ENCODE data around the gene NLRC5.

The NLRC5 gene

DNA sequence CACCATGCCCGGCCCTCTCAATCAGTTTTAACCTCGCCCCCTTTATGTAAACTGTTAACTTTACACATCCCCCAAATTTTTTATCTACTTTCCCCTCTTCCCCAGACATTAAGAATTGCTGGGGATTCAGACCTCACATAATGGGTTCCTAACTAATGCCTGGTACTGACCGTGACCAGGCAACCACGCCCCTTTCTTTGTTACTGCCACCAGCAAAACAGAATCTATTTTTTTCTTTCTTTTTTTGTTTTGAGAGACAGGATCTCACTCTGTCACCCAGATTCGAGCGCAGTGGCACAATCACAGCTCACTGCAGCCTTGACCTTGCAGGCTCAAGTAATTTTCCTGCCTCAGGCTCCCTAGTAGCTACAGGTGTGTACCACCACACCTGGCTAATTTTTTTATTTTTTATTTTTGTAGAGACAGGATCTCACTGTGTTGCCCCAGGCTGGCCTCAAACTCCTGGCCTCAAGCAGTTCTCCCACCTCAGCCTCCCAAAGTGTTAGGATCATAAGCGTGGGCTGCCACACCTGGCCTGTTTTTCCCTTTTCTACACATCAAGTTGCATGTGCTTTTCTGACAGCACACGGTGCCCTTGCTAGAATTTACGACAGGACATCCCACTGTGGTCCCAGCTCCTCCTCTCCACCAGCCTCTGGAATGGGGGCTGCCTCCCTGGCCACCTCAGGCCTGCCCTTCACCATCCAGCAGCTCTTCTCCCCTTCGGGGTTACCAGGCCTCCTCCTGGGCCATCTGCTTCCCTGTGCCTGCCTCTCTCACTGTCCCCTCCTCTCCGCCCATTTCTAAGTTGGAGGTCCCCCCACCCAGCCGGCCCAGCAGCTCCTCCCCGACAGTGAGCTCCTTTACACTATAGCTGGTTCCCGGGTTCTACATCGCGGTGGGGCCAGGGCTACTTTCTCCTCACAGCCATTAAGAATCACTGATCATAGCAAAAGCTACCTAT is 113.8 kb downstream of the NLRC5 start:
- H3K9me3 ChIP-seq (replicated peaks in 1 of 2; ENCODE audit: control insufficient read depth in 2 of 2, insufficient read depth in 1 of 2, low read depth in 1 of 2, low read length in 2 of 2) = no peaks in the 10 kb centered on the region
- no CpG with 5 or more reads among the region's 16 CpGs for WGBS, 2 donors (ENCODE audit: extremely low coverage in 2 of 2, insufficient read length in 2 of 2, insufficient replicate concordance in 1 of 2)
- no peak for DNase-seq (ENCODE audit: low spot score)

GRCh38 chr16:57104706-57105105 is 115.3 kb downstream of the NLRC5 start:
- Histone ChIP-seq H3K4me3 (ENCODE audit: low read length in 2 of 2) (no peak overlapping the region), H3K27ac (replicated peaks; ENCODE audit: low read length) (no peak overlapping the region), H3K4me1 (ENCODE audit: control insufficient read depth in 2 of 2, insufficient read depth in 1 of 2, low read depth in 1 of 2, low read length in 2 of 2) (peaks cover 4 to 12% of the 10 kb centered on the region in 2 donors), H2BK15ac (ENCODE audit: low read length) (no peak overlapping the region), H2BK5ac (ENCODE audit: low read length) (no peak overlapping the region), H3K4me2 (ENCODE audit: insufficient read depth, low read length, poor library complexity, severe bottlenecking) (no peak overlapping the region), H3K18ac (ENCODE audit: low read length) (peak overlapping the region; percentile 70), H2AK5ac (ENCODE audit: low read depth, low read length) (no peak overlapping the region), H3K79me1 (ENCODE audit: low read depth, low read length) (no peaks in the 10 kb centered on the region), H4K91ac (ENCODE audit: low read depth, low read length, poor library complexity) (no peak overlapping the region), H3K36me3 (replicated peaks in 1 of 2; ENCODE audit: control insufficient read depth in 2 of 2, insufficient read depth in 2 of 2, low read length in 2 of 2) (no peaks in the 10 kb centered on the region), H2AFZ (ENCODE audit: low read length) (no peak overlapping the region), H3K9me3 (replicated peaks in 1 of 2; ENCODE audit: control insufficient read depth in 2 of 2, insufficient read depth in 1 of 2, low read depth in 1 of 2, low read length in 2 of 2) (no peaks in the 10 kb centered on the region), H3K23ac (ENCODE audit: low read depth, low read length, poor library complexity) (no peak overlapping the region), H4K8ac (ENCODE audit: low read depth, low read length) (no peak overlapping the region), H3K27me3 (ENCODE audit: control insufficient read depth in 3 of 3, insufficient read depth in 3 of 3, low read depth in 1 of 3, low read length in 3 of 3) (no peaks in the 10 kb centered on the region), H3K14ac (ENCODE audit: low read length) (peak overlapping the region; percentile 11), H3K9ac (ENCODE audit: low read depth, low read length, poor library complexity) (peak overlapping the region; percentile 39), H3K4ac (ENCODE audit: low read length) (no peak overlapping the region), H2BK120ac (ENCODE audit: low read depth, low read length) (no peak overlapping the region), H2BK12ac (ENCODE audit: low read length) (no peak overlapping the region)
- WGBS, 2 donors (ENCODE audit: extremely low coverage in 2 of 2, insufficient read length in 2 of 2, insufficient replicate concordance in 1 of 2) = no CpG with 5 or more reads among the region's 3 CpGs
- DNase-seq (ENCODE audit: low spot score) = no peak

More for the DNA sequence above, 113.8 kb downstream of the NLRC5 start:
- Histone ChIP-seq H2AFZ (ENCODE audit: low read length) (no peak overlapping the region), H3K9ac (ENCODE audit: low read depth, low read length, poor library complexity) (peak overlapping the region; percentile 51), H3K36me3 (replicated peaks in 1 of 2; ENCODE audit: control insufficient read depth in 2 of 2, insufficient read depth in 2 of 2, low read length in 2 of 2) (no peaks in the 10 kb centered on the region), H3K4me1 (ENCODE audit: control insufficient read depth in 2 of 2, insufficient read depth in 1 of 2, low read depth in 1 of 2, low read length in 2 of 2) (peaks cover 4 to 14% of the 10 kb centered on the region in 2 donors), H3K27me3 (ENCODE audit: control insufficient read depth in 3 of 3, insufficient read depth in 3 of 3, low read depth in 1 of 3, low read length in 3 of 3) (no peaks in the 10 kb centered on the region), H4K91ac (ENCODE audit: low read depth, low read length, poor library complexity) (no peak overlapping the region), H4K8ac (ENCODE audit: low read depth, low read length) (no peak overlapping the region), H2AK5ac (ENCODE audit: low read depth, low read length) (no peak overlapping the region), H3K4me3 (ENCODE audit: low read length in 2 of 2) (no peak overlapping the region), H2BK15ac (ENCODE audit: low read length) (peak overlapping the region; percentile 99), H3K18ac (ENCODE audit: low read length) (peak overlapping the region; percentile 74), H3K4ac (ENCODE audit: low read length) (no peak overlapping the region), H2BK120ac (ENCODE audit: low read depth, low read length) (no peak overlapping the region), H2BK12ac (ENCODE audit: low read length) (no peak overlapping the region), H3K4me2 (ENCODE audit: insufficient read depth, low read length, poor library complexity, severe bottlenecking) (no peak overlapping the region), H3K23ac (ENCODE audit: low read depth, low read length, poor library complexity) (peak overlapping the region; percentile 53), H3K79me1 (ENCODE audit: low read depth, low read length) (no peaks in the 10 kb centered on the region), H2BK5ac (ENCODE audit: low read length) (no peak overlapping the region), H3K27ac (replicated peaks; ENCODE audit: low read length) (no peak overlapping the region), H3K14ac (ENCODE audit: low read length) (no peak overlapping the region)

DNA sequence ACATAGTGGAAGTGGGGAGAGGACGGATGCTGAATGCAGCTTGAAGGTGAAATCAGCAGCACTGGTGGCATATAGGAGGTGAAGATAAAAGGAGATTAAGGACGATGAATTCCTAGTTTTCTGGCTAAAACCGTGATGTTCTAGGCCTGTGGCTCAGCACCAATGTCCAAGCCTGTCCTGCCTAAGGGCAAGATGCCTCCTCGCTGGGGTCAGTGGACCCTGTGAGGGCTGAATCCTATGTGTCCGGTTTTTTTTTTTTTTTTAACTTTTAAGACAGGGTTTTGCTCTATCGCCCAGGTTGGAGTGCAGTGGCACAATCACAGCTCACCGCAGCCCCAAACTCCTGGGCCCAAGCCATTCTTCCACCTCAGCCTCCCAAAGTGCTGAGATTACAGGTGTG is 115.8 kb downstream of the NLRC5 start:
- no peak overlapping the region for H2BK15ac ChIP-seq (ENCODE audit: low read length)
- no peak overlapping the region for H2BK12ac ChIP-seq (ENCODE audit: low read length)
- no peaks in the 10 kb centered on the region for H3K36me3 ChIP-seq (replicated peaks in 1 of 2; ENCODE audit: control insufficient read depth in 2 of 2, insufficient read depth in 2 of 2, low read length in 2 of 2)
- peak overlapping the region; percentile 70 for H3K18ac ChIP-seq (ENCODE audit: low read length)
- H3K4me2 ChIP-seq (ENCODE audit: insufficient read depth, low read length, poor library complexity, severe bottlenecking) = no peak overlapping the region
- no peak overlapping the region for H3K4me3 ChIP-seq (ENCODE audit: low read length in 2 of 2)
- DNase-seq (ENCODE audit: low spot score) = no peak
- no peak overlapping the region for H3K23ac ChIP-seq (ENCODE audit: low read depth, low read length, poor library complexity)
- H3K27ac ChIP-seq (replicated peaks; ENCODE audit: low read length) = no peak overlapping the region
- H3K14ac ChIP-seq (ENCODE audit: low read length) = no peak overlapping the region
- no peak overlapping the region for H3K9ac ChIP-seq (ENCODE audit: low read depth, low read length, poor library complexity)
- H3K4ac ChIP-seq (ENCODE audit: low read length) = no peak overlapping the region
- no peak overlapping the region for H2AFZ ChIP-seq (ENCODE audit: low read length)
- no peak overlapping the region for H2BK5ac ChIP-seq (ENCODE audit: low read length)
- no peak overlapping the region for H2BK120ac ChIP-seq (ENCODE audit: low read depth, low read length)
- peaks cover 4 to 12% of the 10 kb centered on the region in 2 donors for H3K4me1 ChIP-seq (ENCODE audit: control insufficient read depth in 2 of 2, insufficient read depth in 1 of 2, low read depth in 1 of 2, low read length in 2 of 2)
- H3K9me3 ChIP-seq (replicated peaks in 1 of 2; ENCODE audit: control insufficient read depth in 2 of 2, insufficient read depth in 1 of 2, low read depth in 1 of 2, low read length in 2 of 2) = no peaks in the 10 kb centered on the region
- H4K8ac ChIP-seq (ENCODE audit: low read depth, low read length) = no peak overlapping the region
- H3K27me3 ChIP-seq (ENCODE audit: control insufficient read depth in 3 of 3, insufficient read depth in 3 of 3, low read depth in 1 of 3, low read length in 3 of 3) = no peaks in the 10 kb centered on the region
- no peak overlapping the region for H4K91ac ChIP-seq (ENCODE audit: low read depth, low read length, poor library complexity)
- no peaks in the 10 kb centered on the region for H3K79me1 ChIP-seq (ENCODE audit: low read depth, low read length)
- WGBS, 2 donors (ENCODE audit: extremely low coverage in 2 of 2, insufficient read length in 2 of 2, insufficient replicate concordance in 1 of 2) = no CpG with 5 or more reads among the region's 7 CpGs
- no peak overlapping the region for H2AK5ac ChIP-seq (ENCODE audit: low read depth, low read length)

DNA sequence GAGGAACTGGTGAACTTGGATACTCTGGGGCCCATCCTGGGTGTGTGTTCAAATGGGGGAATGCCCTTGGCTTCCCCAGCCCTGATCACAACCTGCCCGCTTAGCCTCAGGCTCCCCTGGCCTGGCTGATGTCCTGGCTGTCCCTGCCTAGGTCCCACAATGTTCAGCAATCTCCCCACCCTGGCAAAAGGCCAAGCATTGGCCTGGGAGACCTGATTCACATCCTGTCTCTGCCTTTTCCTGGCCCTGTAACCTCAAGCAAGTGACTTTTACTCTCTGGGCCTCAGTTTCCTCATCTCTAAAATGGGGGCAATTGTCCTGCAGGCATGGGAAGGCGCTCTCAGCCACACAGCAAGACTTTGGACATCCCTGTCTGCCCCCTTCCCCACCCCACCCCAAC is 117.4 kb downstream of the NLRC5 start:
- H2BK12ac ChIP-seq (ENCODE audit: low read length) = no peak overlapping the region
- DNase-seq (ENCODE audit: low spot score) = no peak
- no peaks in the 10 kb centered on the region for H3K79me1 ChIP-seq (ENCODE audit: low read depth, low read length)
- no CpG with 5 or more reads among the region's 2 CpGs for WGBS, 2 donors (ENCODE audit: extremely low coverage in 2 of 2, insufficient read length in 2 of 2, insufficient replicate concordance in 1 of 2)
- H4K8ac ChIP-seq (ENCODE audit: low read depth, low read length) = no peak overlapping the region
- no peak overlapping the region for H2AK5ac ChIP-seq (ENCODE audit: low read depth, low read length)
- no peak overlapping the region for H3K4me3 ChIP-seq (ENCODE audit: low read length in 2 of 2)
- no peak overlapping the region for H3K4ac ChIP-seq (ENCODE audit: low read length)
- H3K9ac ChIP-seq (ENCODE audit: low read depth, low read length, poor library complexity) = no peak overlapping the region
- no peaks in the 10 kb centered on the region for H3K27me3 ChIP-seq (ENCODE audit: control insufficient read depth in 3 of 3, insufficient read depth in 3 of 3, low read depth in 1 of 3, low read length in 3 of 3)
- no peak overlapping the region for H2BK15ac ChIP-seq (ENCODE audit: low read length)
- H3K18ac ChIP-seq (ENCODE audit: low read length) = peak overlapping the region; percentile 5
- H3K27ac ChIP-seq (replicated peaks; ENCODE audit: low read length) = no peak overlapping the region
- H2BK5ac ChIP-seq (ENCODE audit: low read length) = no peak overlapping the region
- no peak overlapping the region for H4K91ac ChIP-seq (ENCODE audit: low read depth, low read length, poor library complexity)
- no peak overlapping the region for H3K4me2 ChIP-seq (ENCODE audit: insufficient read depth, low read length, poor library complexity, severe bottlenecking)
- H2AFZ ChIP-seq (ENCODE audit: low read length) = no peak overlapping the region
- no peak overlapping the region for H3K14ac ChIP-seq (ENCODE audit: low read length)
- H2BK120ac ChIP-seq (ENCODE audit: low read depth, low read length) = no peak overlapping the region
- H3K4me1 ChIP-seq (ENCODE audit: control insufficient read depth in 2 of 2, insufficient read depth in 1 of 2, low read depth in 1 of 2, low read length in 2 of 2) = peaks cover 4 to 12% of the 10 kb centered on the region in 2 donors
- H3K23ac ChIP-seq (ENCODE audit: low read depth, low read length, poor library complexity) = no peak overlapping the region
- H3K9me3 ChIP-seq (replicated peaks in 1 of 2; ENCODE audit: control insufficient read depth in 2 of 2, insufficient read depth in 1 of 2, low read depth in 1 of 2, low read length in 2 of 2) = no peaks in the 10 kb centered on the region
- H3K36me3 ChIP-seq (replicated peaks in 1 of 2; ENCODE audit: control insufficient read depth in 2 of 2, insufficient read depth in 2 of 2, low read length in 2 of 2) = no peaks in the 10 kb centered on the region
